ENCODE measurements around the gene SSX2.
"Not testable (repeated sequence)": the region's sequence is repeated elsewhere in the genome, so short reads cannot be mapped to it uniquely, and the experiment has no call there.

Gene SSX2, protein sequence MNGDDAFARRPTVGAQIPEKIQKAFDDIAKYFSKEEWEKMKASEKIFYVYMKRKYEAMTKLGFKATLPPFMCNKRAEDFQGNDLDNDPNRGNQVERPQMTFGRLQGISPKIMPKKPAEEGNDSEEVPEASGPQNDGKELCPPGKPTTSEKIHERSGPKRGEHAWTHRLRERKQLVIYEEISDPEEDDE

DNA sequence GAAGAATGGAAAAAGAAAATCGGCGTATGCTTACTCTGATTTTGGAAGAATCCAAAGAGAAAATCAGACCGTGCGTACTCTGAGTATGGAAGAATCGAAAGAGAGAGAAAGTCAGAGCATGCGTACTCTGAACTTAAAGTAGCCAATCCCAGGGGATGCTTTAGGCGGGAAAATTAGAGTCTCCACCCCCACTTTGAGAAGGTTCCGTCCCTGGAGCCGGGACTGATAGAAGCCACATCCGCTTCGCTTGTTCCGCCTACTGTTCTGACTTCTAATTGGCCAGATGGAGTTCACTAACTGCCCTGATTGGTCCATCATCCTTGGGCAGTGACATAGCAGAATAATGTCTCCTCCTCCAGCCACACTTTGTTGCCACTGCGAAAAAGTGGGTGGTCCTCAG lies at the start of gene SSX2:
Gene SSX2 (minus strand): TSS at position 101 of the 400 bp plus-strand sequence. CDS start 1,429 bp downstream, outside the sequence.
- DNase-seq (ENCODE audit: low read depth); H3K4me3 ChIP-seq (ENCODE audit: low read depth, low read length): not testable (repeated sequence)

DNA sequence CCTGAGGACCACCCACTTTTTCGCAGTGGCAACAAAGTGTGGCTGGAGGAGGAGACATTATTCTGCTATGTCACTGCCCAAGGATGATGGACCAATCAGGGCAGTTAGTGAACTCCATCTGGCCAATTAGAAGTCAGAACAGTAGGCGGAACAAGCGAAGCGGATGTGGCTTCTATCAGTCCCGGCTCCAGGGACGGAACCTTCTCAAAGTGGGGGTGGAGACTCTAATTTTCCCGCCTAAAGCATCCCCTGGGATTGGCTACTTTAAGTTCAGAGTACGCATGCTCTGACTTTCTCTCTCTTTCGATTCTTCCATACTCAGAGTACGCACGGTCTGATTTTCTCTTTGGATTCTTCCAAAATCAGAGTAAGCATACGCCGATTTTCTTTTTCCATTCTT lies 44.0 kb upstream of the SSX2 start, which contains the start of gene SSX2B:
Gene SSX2B (plus strand): TSS at position 301 of the 400 bp plus-strand sequence. CDS start 1,429 bp downstream, outside the sequence.
- H3K4me3 ChIP-seq (ENCODE audit: low read depth, low read length); DNase-seq (ENCODE audit: low read depth): not testable (repeated sequence)

DNA sequence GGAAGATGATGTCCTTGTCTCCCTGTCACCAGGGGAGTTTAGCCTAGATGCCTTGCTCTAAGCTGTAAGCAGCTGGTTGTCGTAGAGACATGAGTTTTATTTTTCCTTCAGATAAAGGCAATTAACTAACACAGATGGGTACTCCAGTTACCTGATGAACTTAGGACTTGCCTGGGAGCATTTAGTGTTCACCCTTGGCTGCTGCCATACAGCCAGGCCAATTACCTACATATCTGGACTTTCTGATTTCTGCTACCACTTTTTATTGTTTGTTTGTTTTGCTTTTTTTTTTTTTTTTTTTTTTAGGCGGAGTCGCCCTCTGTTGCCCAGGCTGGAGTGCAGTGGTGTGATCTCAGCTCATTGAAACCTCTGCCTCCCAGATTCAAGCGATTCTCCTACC lies 14.9 kb downstream of the SSX2 start:
- not testable (repeated sequence) for H3K4me3 ChIP-seq (ENCODE audit: low read depth, low read length)

DNA sequence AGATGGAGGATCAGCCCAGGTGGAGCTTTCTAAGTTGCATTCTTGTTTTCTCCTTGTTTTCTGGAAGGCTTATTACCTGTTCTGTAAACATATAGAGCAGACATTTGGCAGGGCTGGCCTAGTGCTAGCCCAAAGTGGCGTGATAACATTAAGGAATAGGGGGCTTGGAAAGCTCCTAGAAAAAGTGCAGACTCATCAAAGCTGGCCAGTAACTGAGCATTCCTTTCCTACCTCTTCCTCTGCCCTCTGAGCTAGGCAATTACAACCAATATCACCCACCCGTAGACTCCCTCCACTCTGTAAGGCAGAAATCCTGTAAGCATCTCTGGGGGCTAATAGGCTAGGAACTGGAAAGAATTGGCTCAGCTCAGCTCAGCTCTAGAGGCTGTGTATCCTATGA lies 44.8 kb downstream of the SSX2 start:
- not testable (repeated sequence) for H3K4me3 ChIP-seq (ENCODE audit: low read depth, low read length); DNase-seq (ENCODE audit: low read depth)

More for the DNA sequence above, 14.9 kb downstream of the SSX2 start:
- DNase-seq (ENCODE audit: low read depth) = not testable (repeated sequence)

DNA sequence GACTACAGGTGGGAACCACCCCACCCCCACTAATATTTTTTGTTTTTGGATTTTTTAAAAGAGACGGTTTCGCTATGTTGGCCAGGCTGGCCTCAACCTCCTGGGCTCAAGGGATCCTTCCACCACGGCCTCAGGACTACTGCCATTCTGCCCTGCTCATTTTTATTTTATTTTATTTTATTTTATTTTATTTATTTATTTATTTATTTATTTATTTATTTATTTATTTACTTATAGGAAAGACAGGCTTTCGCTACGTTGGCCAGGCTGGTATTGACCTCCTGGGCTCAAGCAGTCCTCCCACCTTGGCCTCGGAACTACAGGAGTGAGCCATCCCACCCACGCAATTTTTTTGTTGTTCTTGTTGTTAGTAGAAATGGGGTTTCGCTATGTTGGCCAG lies 51.5 kb downstream of the SSX2 start:
- DNase-seq (ENCODE audit: low read depth); H3K4me3 ChIP-seq (ENCODE audit: low read depth, low read length): not testable (repeated sequence)

DNA sequence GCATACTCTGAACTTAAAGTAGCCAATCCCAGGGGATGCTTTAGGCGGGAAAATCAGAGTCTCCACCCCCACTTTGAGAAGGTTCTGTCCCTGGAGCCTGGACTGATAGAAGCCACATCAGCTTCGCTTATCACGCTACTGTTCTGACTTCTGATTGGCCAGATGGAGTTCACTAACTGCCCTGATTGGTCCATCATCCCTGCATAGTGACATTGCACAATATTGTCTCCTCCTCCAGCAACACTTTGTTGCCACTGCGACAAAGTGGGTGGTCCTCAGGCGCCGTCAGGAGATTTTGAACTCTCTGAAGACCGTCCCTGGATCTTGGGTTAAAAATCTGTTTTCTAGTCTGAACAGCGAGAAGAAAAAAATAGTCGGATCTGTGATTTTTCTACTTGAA lies 52.2 kb downstream of the SSX2 start, which contains the start of gene SSX7:
Gene SSX7 (minus strand): TSS at position 101 of the 400 bp plus-strand sequence. CDS start 1,428 bp downstream, outside the sequence.
- DNase-seq (ENCODE audit: low read depth); H3K4me3 ChIP-seq (ENCODE audit: low read depth, low read length): not testable (repeated sequence)

DNA sequence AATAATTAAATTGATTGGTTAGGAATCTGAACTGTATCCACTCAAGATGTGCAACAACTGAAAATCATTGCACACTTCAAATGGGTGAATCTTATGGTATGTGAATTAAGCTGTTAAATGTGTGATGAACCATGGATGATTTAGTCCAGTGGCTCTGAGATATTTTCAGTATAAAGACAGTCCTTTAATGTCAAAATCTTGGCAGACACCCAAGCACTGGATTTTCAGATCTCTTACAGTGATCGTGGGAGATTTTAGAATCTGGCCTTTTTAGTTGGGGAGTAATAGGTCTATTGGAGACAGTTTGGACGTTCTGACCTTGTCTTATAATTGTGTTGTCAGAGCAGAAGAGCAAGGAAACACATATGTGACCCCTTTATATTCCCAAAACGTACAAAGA lies 56.3 kb downstream of the SSX2 start:
- DNase-seq (ENCODE audit: low read depth); H3K4me3 ChIP-seq (ENCODE audit: low read depth, low read length): not testable (repeated sequence)

DNA sequence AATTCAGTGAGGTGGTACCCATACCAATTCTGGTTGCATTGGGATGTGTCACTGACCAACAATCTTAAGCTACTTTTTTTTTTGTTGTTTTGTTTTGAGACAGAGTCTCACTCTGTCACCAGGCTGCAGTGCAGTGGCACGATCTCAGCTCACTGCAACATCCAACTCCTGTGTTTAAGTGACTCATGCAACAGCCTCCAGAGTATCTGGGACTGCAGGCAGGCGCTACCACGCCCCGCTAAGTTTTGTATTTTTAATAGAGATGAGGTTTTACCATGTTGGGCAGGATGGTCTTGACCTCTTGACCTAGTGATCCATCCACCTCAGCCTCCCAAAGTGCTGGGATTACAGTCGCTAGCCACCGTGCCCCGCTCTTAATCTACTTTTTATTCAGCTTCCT lies 58.0 kb downstream of the SSX2 start:
- DNase-seq (ENCODE audit: low read depth); H3K4me3 ChIP-seq (ENCODE audit: low read depth, low read length): not testable (repeated sequence)

Measured in GM12865 (cell line).